NOMO-1 (cell line): Measurements from ENCODE around the gene CASP12.

ENCODE experiments used
- DNase-seq, 2 experiments: peaks; one replicate each; lab custom pipeline; 2025; ENCODE audit not compliant: unreplicated experiment in 2 of 2; lab: John Stamatoyannopoulos, UW

Gene CASP12

GRCh38 chr11:104892723-104893511, 5.3 kb downstream of the CASP12 start:
- DNase-seq: no peak

- no peak for DNase-seq
These were observed 7.1 kb downstream of the CASP12 start for GRCh38 chr11:104891135-104891534.

GRCh38 chr11:104883342-104883741, 14.9 kb downstream of the CASP12 start:
- DNase-seq: no peak

GRCh38 chr11:104881117-104881794, 17.0 kb downstream of the CASP12 start:
- DNase-seq: no peak

GRCh38 chr11:104879514-104880190, 18.6 kb downstream of the CASP12 start:
- DNase-seq: peak in 1 of 2 experiments; percentile 2

- DNase-seq: peak in 1 of 2 experiments; percentile 19
These were observed 21.3 kb downstream of the CASP12 start for GRCh38 chr11:104876861-104877431.

GRCh38 chr11:104876324-104876723, 21.9 kb downstream of the CASP12 start:
- peak in 1 of 2 experiments; percentile 26 for DNase-seq

GRCh38 chr11:104873252-104873651, 25.0 kb downstream of the CASP12 start:
- no peak for DNase-seq

GRCh38 chr11:104872393-104872792, 25.9 kb downstream of the CASP12 start:
- DNase-seq: no peak

GRCh38 chr11:104870910-104871309, 27.4 kb downstream of the CASP12 start:
- DNase-seq: no peak

- no peak for DNase-seq
These were observed 31.4 kb downstream of the CASP12 start for GRCh38 chr11:104866815-104867214.

GRCh38 chr11:104858882-104859775, 39.1 kb downstream of the CASP12 start:
- peak in 1 of 2 experiments; percentile 51 for DNase-seq

GRCh38 chr11:104856607-104857006, 41.7 kb downstream of the CASP12 start:
- DNase-seq: peak; percentile 54 to 61

- no peak for DNase-seq
These were observed 42.3 kb downstream of the CASP12 start for GRCh38 chr11:104855965-104856364.

- no peak for DNase-seq
These were observed 45.0 kb downstream of the CASP12 start for GRCh38 chr11:104853276-104853675.

- DNase-seq: no peak
These were observed 45.4 kb downstream of the CASP12 start for GRCh38 chr11:104852811-104853210.

- DNase-seq: no peak
These were observed 52.0 kb downstream of the CASP12 start for GRCh38 chr11:104846216-104846615.

GRCh38 chr11:104844451-104844850, 53.8 kb downstream of the CASP12 start:
- peak in 1 of 2 experiments; percentile 78 for DNase-seq

- peak in 1 of 2 experiments; percentile 67 for DNase-seq
These were observed 55.0 kb downstream of the CASP12 start for GRCh38 chr11:104843150-104843836.
